HG02973 (cell line): Measurements from ENCODE around the gene UNC93B1.
"Not testable (repeated sequence)": the region's sequence is repeated elsewhere in the genome, so short reads cannot be mapped to it uniquely, and the experiment has no call there.

Experiments
- ATAC-seq: cut with Tn5 transposase; IDR thresholded peaks from one replicate; pipeline ENCODE4 v1.9.1; 2021; ENCODE audit warnings: moderate library complexity; ENCODE audit not compliant: unreplicated experiment

The UNC93B1 gene

GRCh38 chr11:67994387-67994786 lies 9.5 kb downstream of the UNC93B1 start:
- not testable (repeated sequence) for ATAC-seq

GRCh38 chr11:67993821-67994220 lies 10.1 kb downstream of the UNC93B1 start:
- not testable (repeated sequence) for ATAC-seq

- ATAC-seq: not testable (repeated sequence)
Measured at GRCh38 chr11:67991347-67992121, 12.4 kb downstream of the UNC93B1 start.

- ATAC-seq: not testable (repeated sequence)
Measured at GRCh38 chr11:67990546-67991346, 13.2 kb downstream of the UNC93B1 start.

- not testable (repeated sequence) for ATAC-seq
Measured at GRCh38 chr11:67985302-67985701, 18.6 kb downstream of the UNC93B1 start.

GRCh38 chr11:67983951-67984350 lies 19.9 kb downstream of the UNC93B1 start:
- ATAC-seq: no peak

GRCh38 chr11:67982255-67982857 lies 21.5 kb downstream of the UNC93B1 start:
- not testable (repeated sequence) for ATAC-seq

GRCh38 chr11:67981226-67981625 lies 22.7 kb downstream of the UNC93B1 start:
- ATAC-seq: not testable (repeated sequence)

- not testable (repeated sequence) for ATAC-seq
Measured at GRCh38 chr11:67978766-67979418, 25.0 kb downstream of the UNC93B1 start.

- not testable (repeated sequence) for ATAC-seq
Measured at GRCh38 chr11:67974746-67975145, 29.2 kb downstream of the UNC93B1 start.

- not testable (repeated sequence) for ATAC-seq
Measured at GRCh38 chr11:67965830-67966348, 38.0 kb downstream of the UNC93B1 start.

- not testable (repeated sequence) for ATAC-seq
Measured at GRCh38 chr11:67964746-67965145, 39.2 kb downstream of the UNC93B1 start.

- not testable (repeated sequence) for ATAC-seq
Measured at GRCh38 chr11:67963879-67964278, 40.0 kb downstream of the UNC93B1 start.

- not testable (repeated sequence) for ATAC-seq
Measured at GRCh38 chr11:67963217-67963616, 40.7 kb downstream of the UNC93B1 start.

GRCh38 chr11:67956236-67956635 lies 47.7 kb downstream of the UNC93B1 start:
- ATAC-seq: not testable (repeated sequence)

GRCh38 chr11:67955461-67956007 lies 48.4 kb downstream of the UNC93B1 start:
- not testable (repeated sequence) for ATAC-seq

- not testable (repeated sequence) for ATAC-seq
Measured at GRCh38 chr11:67954971-67955370, 48.9 kb downstream of the UNC93B1 start.

- ATAC-seq: not testable (repeated sequence)
Measured at GRCh38 chr11:67954251-67954650, 49.6 kb downstream of the UNC93B1 start.

- ATAC-seq: not testable (repeated sequence)
Measured at GRCh38 chr11:67950705-67951104, 53.2 kb downstream of the UNC93B1 start.

GRCh38 chr11:67947785-67948184 lies 56.1 kb downstream of the UNC93B1 start:
- not testable (repeated sequence) for ATAC-seq
